K562 (cell line): ENCODE results near the gene AIG1. TPM values are rescaled to one million over a fixed set of nuclear protein-coding genes. Genes with fewer than 3 reads are reported as not detected.
"Not testable (repeated sequence)": the region's sequence is repeated elsewhere in the genome, so short reads cannot be mapped to it uniquely, and the experiment has no call there.

Experiments used
- ATAC-seq: fragments of 200-7000 bp; cut with Tn5 transposase; 3 replicates; pipeline ENCODE4 v1.9.1; 2020; ENCODE audit warnings: moderate library complexity
- BruUV-seq: library from RNA; stranded (reverse); fragments of 400-500 nt; replicated peaks from 2 replicates; lab custom pipeline; 2021; lab: Mats Ljungman, UMichigan
- CTCF ChIA-PET: fragments of 300-600 bp; formaldehyde crosslinking; extraction: SDS; loops from one replicate; lab custom pipeline; 2021; ENCODE audit warnings: low intra/inter-chr PET ratio; lab: Yijun Ruan, JAX
- POLR2A ChIA-PET: fragments of 300-600, 350-650 bp; sonication (Branson Sonifier 250); formaldehyde crosslinking; extraction: SDS; loops from one replicate; lab custom pipeline; 2021; ENCODE audit warnings: antibody characterized with exemption, inconsistent platforms; lab: Yijun Ruan, JAX
- DNase-seq, 4 experiments: peaks; one replicate each; pipeline versions ENCODE4 v3.0.0 to v3.0.0-alpha.2; 2011 to 2018; ENCODE audit warnings: low spot score in 3 of 4, mixed read lengths in 3 of 4; ENCODE audit errors: extremely low read depth in 1 of 4
- FAIRE-seq: peaks from 2 replicates; lab custom pipeline; 2011; peaks lifted over from hg19 to GRCh38; lab: Jason Lieb, UNC
- H2AFZ ChIP-seq: 2 replicates; pipeline ENCODE4 v1.6.0; 2011; ENCODE audit warnings: low read depth, low read length, control low read depth, inconsistent platforms
- H3K27ac ChIP-seq: fragments of 200-600 bp; 3 replicates; pipeline ENCODE4 v1.8.0; 2011; ENCODE audit warnings: low read depth, mild to moderate bottlenecking, control low read depth, inconsistent platforms, low read length, moderate library complexity, mixed read lengths; ENCODE audit errors: extremely low read depth
- H3K27me3 ChIP-seq, 2 experiments: fragments of 300-600 bp in 1 of 2; 2 replicates in 1 of 2; 3 replicates in 1 of 2; pipeline versions ENCODE4 v1.6.0 to v1.8.0; 2011; ENCODE audit warnings: inconsistent platforms in 2 of 2, low read length in 2 of 2, mild to moderate bottlenecking in 1 of 2, mixed read lengths in 1 of 2, moderate library complexity in 1 of 2; ENCODE audit not compliant: control insufficient read depth in 2 of 2, insufficient read depth in 2 of 2
- H3K36me3 ChIP-seq: fragments of 300-600 bp; 3 replicates; pipeline ENCODE4 v1.8.0; 2011; ENCODE audit warnings: mild to moderate bottlenecking, low read length, inconsistent platforms; ENCODE audit not compliant: control insufficient read depth, insufficient read depth
- H3K4me1 ChIP-seq, 2 experiments: fragments of 200-600 bp in 1 of 2; replicated peaks in 1 of 2; 2 replicates in 1 of 2; 3 replicates in 1 of 2; pipeline versions ENCODE4 v1.5.1 to v1.8.0; 2011; ENCODE audit warnings: inconsistent platforms in 2 of 2, low read length in 2 of 2, mild to moderate bottlenecking in 1 of 2, mixed read lengths in 1 of 2, moderate library complexity in 1 of 2; ENCODE audit not compliant: control insufficient read depth in 2 of 2, insufficient read depth in 2 of 2
- H3K4me2 ChIP-seq: 2 replicates; pipeline ENCODE4 v1.6.1; 2011; ENCODE audit warnings: low read length, control low read depth, inconsistent platforms, mixed read lengths; ENCODE audit not compliant: insufficient read depth
- H3K4me3 ChIP-seq: fragments of 200-600 bp; sonication (generic), shearing (Covaris generic); 2 replicates; pipeline ENCODE4 v1.5.1; 2016; ENCODE audit warnings: control low read depth, inconsistent platforms
- H3K79me2 ChIP-seq: fragments of 200-600 bp; 3 replicates; pipeline ENCODE4 v1.8.0; 2011; ENCODE audit warnings: low read length, inconsistent platforms; ENCODE audit not compliant: control insufficient read depth, insufficient read depth
- H3K9ac ChIP-seq, 2 experiments: 2 replicates each; pipeline versions ENCODE4 v1.6.0 to v1.6.1; 2011; ENCODE audit warnings: low read depth in 2 of 2, low read length in 2 of 2, control low read depth in 1 of 2, inconsistent platforms in 1 of 2, mild to moderate bottlenecking in 1 of 2, mixed read lengths in 1 of 2; ENCODE audit not compliant: insufficient read depth in 1 of 2
- H3K9me1 ChIP-seq: one replicate; pipeline ENCODE4 v1.6.0; 2011; ENCODE audit warnings: inconsistent platforms, mild to moderate bottlenecking, low read length, moderate library complexity; ENCODE audit not compliant: control insufficient read depth, insufficient read depth
- H3K9me3 ChIP-seq: replicated peaks from 2 replicates; pipeline ENCODE4 v1.5.1; 2011; ENCODE audit warnings: low read depth, low read length, inconsistent platforms; ENCODE audit not compliant: control insufficient read depth, insufficient read depth
- H4K20me1 ChIP-seq: replicated peaks from 2 replicates; pipeline ENCODE4 v1.6.1; 2011; ENCODE audit warnings: low read length, inconsistent platforms, mixed read lengths; ENCODE audit not compliant: control insufficient read depth, insufficient read depth
- CBX3 ChIP-seq, 2 experiments: IDR thresholded peaks; 1 replicate in 1 of 2; 2 replicates in 1 of 2; pipeline ENCODE4 v1.6.1; 2012; ENCODE audit warnings: inconsistent platforms in 2 of 2, low read length in 2 of 2, borderline replicate concordance in 1 of 2, control low read depth in 1 of 2
- HDAC6 ChIP-seq: IDR thresholded peaks from 2 replicates; pipeline ENCODE4 v1.6.1; 2012; ENCODE audit warnings: low read depth, mild to moderate bottlenecking, control low read depth, inconsistent platforms, low read length, moderate library complexity
- YY1 ChIP-seq, 3 experiments: IDR thresholded peaks; 2 replicates each; pipeline ENCODE4 v1.6.1; 2011; ENCODE audit warnings: low read length in 2 of 3, mild to moderate bottlenecking in 2 of 3, moderate library complexity in 2 of 3, borderline replicate concordance in 1 of 3, control low read depth in 1 of 3, low read depth in 1 of 3; ENCODE audit not compliant: insufficient read depth in 3 of 3, insufficient replicate concordance in 2 of 3, control insufficient read depth in 1 of 3, insufficient read length in 1 of 3; ENCODE audit errors: extremely low read depth in 1 of 3
- ZNF384 ChIP-seq: IDR thresholded peaks from 2 replicates; pipeline ENCODE4 v1.6.1; 2012; ENCODE audit warnings: low read depth, low read length, improper control_type of control experiment
- WGBS: fragments of 100-300 bp; shearing (Covaris generic); methylation state at CpG from one replicate; pipeline ENCODE4 v1.1.6; 2016; ENCODE audit warnings: low coverage, mixed read lengths; ENCODE audit not compliant: insufficient coverage; ENCODE audit errors: missing lambda C conversion rate; 5-methylcytosine and 5-hydroxymethylcytosine counted together
- in situ Hi-C: fragments of 300-500 bp; cut with MboI; formaldehyde crosslinking; loops from 4 replicates; pipeline ENCODE4 v1.15.0; 2018; ENCODE audit warnings: inconsistent platforms, mixed read lengths
- intact Hi-C: fragments of 100-400 bp; cut with micrococcal nuclease; formaldehyde crosslinking; loops from 2 replicates; pipeline ENCODE4 v1.14.2; 2022
- polyA plus RNA-seq, 8 experiments: library from polyadenylated mRNA; depleted of rRNA in 4 of 8; stranded (reverse) in 5 of 8; unstranded in 3 of 8; fragments of >200 nt; fragmentation: Nextera tagmentation in 2 of 8; fragmentation: Illumina TruSeq in 1 of 8; extraction: Ambion mirVana in 2 of 8; extraction: Trizol in 1 of 8; gene quantifications; 2 replicates each; pipeline versions ENCODE4 v1.2.1 to v1.2.3, GENCODE V29; 2011 to 2014; ENCODE audit warnings: inconsistent platforms in 1 of 8, missing spikeins in 1 of 8
- total RNA-seq, 7 experiments: library from RNA; depleted of rRNA in 6 of 7; stranded (reverse); fragments of >200 nt in 6 of 7; fragmentation: Illumina TruSeq in 2 of 7; extraction: Trizol in 2 of 7; gene quantifications; 2 replicates each; pipeline versions ENCODE4 v1.2.1 to v1.2.3, GENCODE V29; 2011 to 2021; ENCODE audit warnings: low replicate concordance in 1 of 7
- TF ChIP-seq, protein P1 (sequence below): IDR thresholded peaks from 2 replicates; pipeline ENCODE4 v1.6.1; 2012; ENCODE audit warnings: low read depth, low read length, improper control_type of control experiment, borderline replicate concordance
- TF ChIP-seq, protein P2 (sequence below): fragments of 450-650 bp; conservative IDR thresholded peaks from 2 replicates; pipeline ENCODE4 v1.6.1; 2016; ENCODE audit warnings: missing genetic modification characterization, low read depth, mild to moderate bottlenecking, control low read depth, missing compliant biosample characterization
- TF ChIP-seq, protein P3 (sequence below), 2 experiments: fragments of 450-650 bp in 1 of 2; sonication (generic) in 1 of 2; formaldehyde crosslinking; conservative IDR thresholded peaks; 2 replicates each; pipeline versions ENCODE4 v1.4.0 to v1.8.1; 2020 to 2022; ENCODE audit warnings: mild to moderate bottlenecking in 1 of 2, missing genetic modification reagents in 1 of 2

AIG1 gene
- total and polyA plus RNA-seq, 9 of the 15 experiments (the other 6 are each of a cell fraction or from before 2014, with no cell fraction given): 74.8 to 333 (median 127) TPM

DNA sequence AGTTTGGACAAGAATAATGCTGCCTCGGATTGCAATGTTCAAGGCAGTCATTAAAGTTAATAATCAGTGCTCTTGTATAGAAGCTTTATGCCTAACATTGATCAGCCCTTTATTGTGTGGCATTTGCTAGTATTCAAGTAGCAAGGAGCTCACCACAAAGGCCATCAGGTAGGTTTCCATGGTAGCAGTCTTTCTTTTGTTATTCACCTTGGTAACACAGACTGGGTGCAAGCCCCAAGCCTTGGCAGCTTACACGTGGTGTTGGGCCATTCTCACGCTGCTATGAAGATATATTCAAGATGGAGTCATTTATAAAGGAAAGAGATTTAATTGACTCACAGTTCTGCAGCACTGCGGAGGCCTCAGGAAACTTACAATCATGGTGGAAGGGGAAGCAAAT lies 240.5 kb downstream of the AIG1 start:
- no peak overlapping the region for H3K4me3 ChIP-seq
- no peak overlapping the region for H2AFZ ChIP-seq
- in situ Hi-C loops: no loop called here
- H4K20me1 ChIP-seq: no peaks in the 10 kb centered on the region
- WGBS: 42% methylated on average over 4 of the region's 4 CpGs
- peaks cover 2% of the 10 kb centered on the region; the same call in 1 of the 3 replicates for H3K36me3 ChIP-seq
- H3K9ac ChIP-seq: no peak overlapping the region
- no peaks in the 10 kb centered on the region for H3K4me1 ChIP-seq
- ATAC-seq (no peak), DNase-seq (no peak), FAIRE-seq (no peak)
- ChIA-PET POLR2A (no interaction called here), CTCF (no interaction called here)
- BruUV-seq: no TSS peak
- intact Hi-C loops: no loop called here
- no peak overlapping the region for H3K27ac ChIP-seq
- H3K27me3 ChIP-seq: no peaks in the 10 kb centered on the region
- no peaks in the 10 kb centered on the region for H3K79me2 ChIP-seq
- H3K9me1 ChIP-seq: no peaks in the 10 kb centered on the region
- TF ChIP-seq YY1 (IDR thresholded peaks at IDR 0.05; ENCODE audit: borderline replicate concordance in 1 of 3, control insufficient read depth in 1 of 3, extremely low read depth in 1 of 3, insufficient read depth in 3 of 3, insufficient read length in 1 of 3, insufficient replicate concordance in 2 of 3, low read depth in 1 of 3, low read length in 2 of 3) (no peak), CBX3 (IDR thresholded peaks at IDR 0.05; ENCODE audit: borderline replicate concordance in 1 of 2, low read length in 2 of 2) (no peak), HDAC6 (no peak), ZNF384 (no peak)
- TF ChIP-seq, protein P1, sequence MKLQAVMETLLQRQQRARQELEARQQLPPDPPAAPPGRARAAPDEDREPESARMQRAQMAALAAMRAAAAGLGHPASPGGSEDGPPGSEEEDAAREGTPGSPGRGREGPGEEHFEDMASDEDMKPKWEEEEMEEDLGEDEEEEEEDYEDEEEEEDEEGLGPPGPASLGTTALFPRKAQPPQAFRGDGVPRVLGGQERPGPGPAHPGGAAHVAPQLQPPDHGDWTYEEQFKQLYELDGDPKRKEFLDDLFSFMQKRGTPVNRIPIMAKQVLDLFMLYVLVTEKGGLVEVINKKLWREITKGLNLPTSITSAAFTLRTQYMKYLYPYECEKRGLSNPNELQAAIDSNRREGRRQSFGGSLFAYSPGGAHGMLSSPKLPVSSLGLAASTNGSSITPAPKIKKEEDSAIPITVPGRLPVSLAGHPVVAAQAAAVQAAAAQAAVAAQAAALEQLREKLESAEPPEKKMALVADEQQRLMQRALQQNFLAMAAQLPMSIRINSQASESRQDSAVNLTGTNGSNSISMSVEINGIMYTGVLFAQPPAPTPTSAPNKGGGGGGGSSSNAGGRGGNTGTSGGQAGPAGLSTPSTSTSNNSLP: no peak
- TF ChIP-seq, protein P2, sequence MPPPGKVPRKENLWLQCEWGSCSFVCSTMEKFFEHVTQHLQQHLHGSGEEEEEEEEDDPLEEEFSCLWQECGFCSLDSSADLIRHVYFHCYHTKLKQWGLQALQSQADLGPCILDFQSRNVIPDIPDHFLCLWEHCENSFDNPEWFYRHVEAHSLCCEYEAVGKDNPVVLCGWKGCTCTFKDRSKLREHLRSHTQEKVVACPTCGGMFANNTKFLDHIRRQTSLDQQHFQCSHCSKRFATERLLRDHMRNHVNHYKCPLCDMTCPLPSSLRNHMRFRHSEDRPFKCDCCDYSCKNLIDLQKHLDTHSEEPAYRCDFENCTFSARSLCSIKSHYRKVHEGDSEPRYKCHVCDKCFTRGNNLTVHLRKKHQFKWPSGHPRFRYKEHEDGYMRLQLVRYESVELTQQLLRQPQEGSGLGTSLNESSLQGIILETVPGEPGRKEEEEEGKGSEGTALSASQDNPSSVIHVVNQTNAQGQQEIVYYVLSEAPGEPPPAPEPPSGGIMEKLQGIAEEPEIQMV (tag): no peak
- TF ChIP-seq, protein P3, sequence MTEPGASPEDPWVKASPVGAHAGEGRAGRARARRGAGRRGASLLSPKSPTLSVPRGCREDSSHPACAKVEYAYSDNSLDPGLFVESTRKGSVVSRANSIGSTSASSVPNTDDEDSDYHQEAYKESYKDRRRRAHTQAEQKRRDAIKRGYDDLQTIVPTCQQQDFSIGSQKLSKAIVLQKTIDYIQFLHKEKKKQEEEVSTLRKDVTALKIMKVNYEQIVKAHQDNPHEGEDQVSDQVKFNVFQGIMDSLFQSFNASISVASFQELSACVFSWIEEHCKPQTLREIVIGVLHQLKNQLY (CRISPR knock-in tag; conservative IDR thresholded peaks at IDR 0.05): no peak
- H3K9me3 ChIP-seq: no peaks in the 10 kb centered on the region
- no peak overlapping the region for H3K4me2 ChIP-seq

DNA sequence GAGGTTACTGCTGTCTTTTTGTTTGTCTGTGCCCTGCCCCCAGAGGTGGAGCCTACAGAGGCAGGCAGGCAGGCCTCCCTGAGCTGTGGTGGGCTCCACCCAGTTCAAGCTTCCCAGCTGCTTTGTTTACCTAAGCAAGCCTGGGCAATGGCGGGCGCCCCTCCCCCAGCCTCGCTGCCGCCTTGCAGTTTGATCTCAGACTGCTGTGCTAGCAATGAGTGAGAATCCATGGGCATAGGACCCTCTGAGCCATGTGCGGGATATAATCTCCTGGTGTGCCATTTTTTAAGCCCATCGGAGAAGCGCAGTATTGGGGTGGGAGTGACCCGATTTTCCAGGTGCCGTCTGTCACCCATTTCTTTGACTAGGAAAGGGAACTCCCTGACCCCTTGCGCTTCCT lies 247.1 kb downstream of the AIG1 start:
- H3K36me3 ChIP-seq, H3K4me1 ChIP-seq, H3K9me1 ChIP-seq, H3K79me2 ChIP-seq, H4K20me1 ChIP-seq, BruUV-seq, in situ Hi-C loops, H3K4me2 ChIP-seq, intact Hi-C loops, H3K9me3 ChIP-seq, H2AFZ ChIP-seq, CTCF ChIA-PET, H3K4me3 ChIP-seq, H3K27ac ChIP-seq, FAIRE-seq, H3K27me3 ChIP-seq, POLR2A ChIA-PET, ATAC-seq, H3K9ac ChIP-seq, DNase-seq: not testable (repeated sequence)
- 65% methylated on average over 6 of the region's 10 CpGs for WGBS
